Right lobe of liver (tissue), 6 donors: ENCODE measurements around the gene ARL6IP4. TPM values are rescaled to one million over a fixed set of nuclear protein-coding genes. Genes with fewer than 3 reads are reported as not detected.

Experiments used
- ATAC-seq, 4 donors: fragments of 200-7000 bp; cut with Tn5 transposase; one replicate each; pipeline ENCODE4 v1.9.1; 2020; ENCODE audit warnings: mild to moderate bottlenecking in 4 of 4, moderate library complexity in 4 of 4
- DNase-seq, 3 donors: peaks; one replicate each; pipeline ENCODE4 v3.0.0-alpha.2; 2020
- H3K27ac ChIP-seq, 3 donors: fragments of 200-600 bp; one replicate each; pipeline ENCODE4 v1.8.0; 2022
- H3K27me3 ChIP-seq, 2 donors: fragments of 200-600 bp; one replicate each; pipeline ENCODE4 v1.8.0; 2022
- H3K36me3 ChIP-seq, 4 donors: fragments of 200-600 bp; sonication (generic) in 1 of 4; one replicate each; pipeline versions ENCODE4 v1.5.1 to v1.8.0; 2017 to 2022; ENCODE audit warnings: control low read depth in 1 of 4
- H3K4me1 ChIP-seq, 4 donors: fragments of 200-600 bp; sonication (generic) in 1 of 4; one replicate each; pipeline versions ENCODE4 v1.5.1 to v1.8.0; 2017 to 2022; ENCODE audit warnings: control low read depth in 1 of 4
- H3K4me3 ChIP-seq, 3 donors: fragments of 200-600 bp; one replicate each; pipeline ENCODE4 v1.8.0; 2022
- H3K9me3 ChIP-seq, 4 donors: fragments of 200-600 bp; sonication (generic) in 1 of 4; one replicate each; pipeline versions ENCODE4 v1.5.1 to v1.8.0; 2017 to 2022; ENCODE audit warnings: control low read depth in 1 of 4
- POLR2A ChIP-seq: fragments of 450-650 bp; IDR thresholded peaks from one replicate; pipeline ENCODE4 v1.6.1; 2017; ENCODE audit warnings: antibody characterized with exemption, mild to moderate bottlenecking
- WGBS: methylation state at CpG from one replicate; pipeline ENCODE4 v1.1.6; 2018; ENCODE audit warnings: low coverage, low lambda C conversion rate; ENCODE audit not compliant: insufficient coverage; ENCODE audit errors: missing lambda C conversion rate; 5-methylcytosine and 5-hydroxymethylcytosine counted together
- intact Hi-C, 2 donors: fragments of 100-400 bp; cut with DNase I; formaldehyde crosslinking; loops; one replicate each; pipeline versions ENCODE4 v1.11.2 to v1.14.1; 2022
- total RNA-seq, 6 experiments: library from RNA; depleted of rRNA in 2 of 6; stranded (reverse); fragments of >200 nt in 2 of 6; fragmentation: NEBNext Ultra II Directional in 3 of 6; extraction: Animal tissue kit (Norgen Biotek cat#: 25700) in 3 of 6; gene quantifications; one replicate each; pipeline versions ENCODE4 v1.1.0 to v1.2.4, GENCODE V29; 2016 to 2023
- TF ChIP-seq, protein P1 (sequence below), 4 donors: fragments of 200-600 bp in 3 of 4; fragments of 450-650 bp in 1 of 4; IDR thresholded peaks; one replicate each; pipeline versions ENCODE4 v1.5.1 to v1.8.0; 2016 to 2022; ENCODE audit warnings: antibody characterized with exemption in 4 of 4, mild to moderate bottlenecking in 2 of 4
- donor health status: DM: no; HTN: yes; CAD: no.
- donor health status: DM: no; HTN: no; CAD: no.
- donor health status: DM: no; HTN: no; CAD: no.
- donor health status: DM: no; HTN: yes; CAD: no.
- donor health status: DM: no; HTN: yes; CAD: no.

ARL6IP4 gene
- total RNA-seq, 6 experiments from 2014 or later: 84.7 to 146 (median 110) TPM

DNA sequence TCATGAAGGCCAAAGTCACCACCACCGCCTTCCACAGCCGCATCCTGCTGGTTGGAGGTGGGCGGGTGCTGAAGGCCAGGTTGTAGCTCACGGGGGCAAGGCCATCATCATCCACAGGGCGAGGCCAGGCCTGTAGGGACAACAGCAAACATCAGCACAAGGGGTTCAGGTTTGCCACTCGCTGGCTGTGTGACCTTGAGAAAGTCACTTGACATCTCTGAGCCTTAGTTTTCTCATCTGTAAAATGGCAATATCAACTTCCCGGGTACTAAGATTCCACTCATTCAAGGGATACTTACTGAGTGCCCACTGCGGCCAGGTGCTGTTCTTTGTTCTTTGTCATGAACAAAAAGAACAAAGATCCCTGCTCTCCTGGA is 20.3 kb upstream of the ARL6IP4 start:
- ATAC-seq (no peak), DNase-seq (no peak)
- Histone ChIP-seq H3K27ac (no peak overlapping the region), H3K36me3 (no peaks in the 10 kb centered on the region), H3K4me3 (no peak overlapping the region), H3K27me3 (no peaks in the 10 kb centered on the region), H3K4me1 (no peaks in the 10 kb centered on the region), H3K9me3 (no peaks in the 10 kb centered on the region)
- intact Hi-C loops: no loop called here
- 94% methylated on average over 2 of the region's 8 CpGs for WGBS
- no peak for TF ChIP-seq POLR2A
- TF ChIP-seq, protein P1, sequence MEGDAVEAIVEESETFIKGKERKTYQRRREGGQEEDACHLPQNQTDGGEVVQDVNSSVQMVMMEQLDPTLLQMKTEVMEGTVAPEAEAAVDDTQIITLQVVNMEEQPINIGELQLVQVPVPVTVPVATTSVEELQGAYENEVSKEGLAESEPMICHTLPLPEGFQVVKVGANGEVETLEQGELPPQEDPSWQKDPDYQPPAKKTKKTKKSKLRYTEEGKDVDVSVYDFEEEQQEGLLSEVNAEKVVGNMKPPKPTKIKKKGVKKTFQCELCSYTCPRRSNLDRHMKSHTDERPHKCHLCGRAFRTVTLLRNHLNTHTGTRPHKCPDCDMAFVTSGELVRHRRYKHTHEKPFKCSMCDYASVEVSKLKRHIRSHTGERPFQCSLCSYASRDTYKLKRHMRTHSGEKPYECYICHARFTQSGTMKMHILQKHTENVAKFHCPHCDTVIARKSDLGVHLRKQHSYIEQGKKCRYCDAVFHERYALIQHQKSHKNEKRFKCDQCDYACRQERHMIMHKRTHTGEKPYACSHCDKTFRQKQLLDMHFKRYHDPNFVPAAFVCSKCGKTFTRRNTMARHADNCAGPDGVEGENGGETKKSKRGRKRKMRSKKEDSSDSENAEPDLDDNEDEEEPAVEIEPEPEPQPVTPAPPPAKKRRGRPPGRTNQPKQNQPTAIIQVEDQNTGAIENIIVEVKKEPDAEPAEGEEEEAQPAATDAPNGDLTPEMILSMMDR (IDR thresholded peaks at IDR 0.05): no peak

DNA sequence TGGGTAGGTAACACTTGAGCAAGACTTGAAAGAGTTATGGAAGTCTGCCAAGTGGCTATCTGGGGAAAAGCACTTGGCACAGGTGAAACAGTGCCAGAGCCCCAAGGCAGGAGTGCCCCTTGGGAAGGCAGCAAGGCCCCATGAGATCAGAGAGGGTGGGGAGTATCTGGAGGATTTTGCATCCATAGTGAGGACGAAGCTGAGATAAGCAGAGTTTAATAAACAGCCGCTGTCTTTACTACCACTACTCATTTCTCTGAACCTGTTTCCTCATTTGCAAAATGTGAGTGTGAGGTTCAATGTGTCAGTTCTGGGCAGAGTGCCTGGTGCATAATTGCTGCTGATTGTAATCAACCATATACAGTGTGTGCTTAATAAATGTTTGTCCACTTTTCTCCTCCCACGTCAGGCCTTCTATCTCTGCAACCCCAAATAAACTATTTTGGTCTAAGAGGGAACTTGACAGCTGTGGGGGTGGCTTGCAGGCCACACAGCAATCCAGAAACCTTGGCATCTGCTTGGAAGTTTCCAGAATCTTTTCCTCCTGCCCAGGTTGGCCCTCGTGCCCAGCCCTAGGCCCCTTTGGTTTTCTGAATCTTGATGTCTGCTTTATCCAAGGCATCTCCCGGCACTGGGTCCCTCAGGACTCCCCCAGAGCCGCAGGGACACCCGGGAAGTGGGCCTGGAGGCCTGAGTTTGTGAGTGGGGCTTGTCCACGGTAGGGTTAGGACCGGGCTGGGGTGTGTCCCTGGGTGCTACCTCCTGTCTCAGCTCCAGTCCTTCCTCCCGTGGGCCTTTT is 18.8 kb upstream of the ARL6IP4 start:
- Histone ChIP-seq H3K27me3 (no peaks in the 10 kb centered on the region), H3K27ac (no peak overlapping the region), H3K4me1 (peaks cover 0 to 7% (median 0%) of the 10 kb centered on the region in 4 donors), H3K36me3 (no peaks in the 10 kb centered on the region), H3K4me3 (no peak overlapping the region), H3K9me3 (no peaks in the 10 kb centered on the region)
- no peak for TF ChIP-seq POLR2A
- TF ChIP-seq, protein P1 (IDR thresholded peaks at IDR 0.05): no peak
- ATAC-seq (peak in 1 of 4 donors; percentile 16), DNase-seq (no peak)
- WGBS: 61% methylated on average over 8 of the region's 10 CpGs
- intact Hi-C loops: no loop called here

DNA sequence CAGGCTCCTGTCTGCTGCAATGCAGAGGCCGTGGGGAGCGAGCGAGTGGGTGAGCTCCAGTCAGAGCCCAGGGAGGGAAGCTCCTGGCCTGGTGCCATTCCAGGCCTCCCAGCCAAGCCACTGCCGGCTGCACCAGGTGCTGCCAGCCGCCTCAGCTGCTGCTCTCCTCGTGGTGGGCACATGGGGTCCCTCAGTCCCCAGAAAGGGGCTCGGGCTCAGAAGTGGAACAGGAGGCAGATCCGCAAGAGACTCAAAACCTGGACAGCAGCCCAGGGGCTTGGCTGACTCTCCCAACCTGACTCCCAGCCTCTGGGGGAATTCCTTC is 16.6 kb upstream of the ARL6IP4 start:
- Histone ChIP-seq H3K4me1 (peaks cover 0 to 7% (median 0%) of the 10 kb centered on the region in 4 donors), H3K9me3 (no peaks in the 10 kb centered on the region), H3K27ac (no peak overlapping the region), H3K27me3 (no peaks in the 10 kb centered on the region), H3K4me3 (no peak overlapping the region), H3K36me3 (no peaks in the 10 kb centered on the region)
- DNase-seq: peak in 1 of 3 donors; percentile 57
- intact Hi-C loops: no loop called here
- ATAC-seq: peak in 1 of 4 donors; percentile 5
- TF ChIP-seq, protein P1 (IDR thresholded peaks at IDR 0.05): no peak
- TF ChIP-seq POLR2A: no peak
- WGBS: no CpG with 5 or more reads among the region's 8 CpGs

DNA sequence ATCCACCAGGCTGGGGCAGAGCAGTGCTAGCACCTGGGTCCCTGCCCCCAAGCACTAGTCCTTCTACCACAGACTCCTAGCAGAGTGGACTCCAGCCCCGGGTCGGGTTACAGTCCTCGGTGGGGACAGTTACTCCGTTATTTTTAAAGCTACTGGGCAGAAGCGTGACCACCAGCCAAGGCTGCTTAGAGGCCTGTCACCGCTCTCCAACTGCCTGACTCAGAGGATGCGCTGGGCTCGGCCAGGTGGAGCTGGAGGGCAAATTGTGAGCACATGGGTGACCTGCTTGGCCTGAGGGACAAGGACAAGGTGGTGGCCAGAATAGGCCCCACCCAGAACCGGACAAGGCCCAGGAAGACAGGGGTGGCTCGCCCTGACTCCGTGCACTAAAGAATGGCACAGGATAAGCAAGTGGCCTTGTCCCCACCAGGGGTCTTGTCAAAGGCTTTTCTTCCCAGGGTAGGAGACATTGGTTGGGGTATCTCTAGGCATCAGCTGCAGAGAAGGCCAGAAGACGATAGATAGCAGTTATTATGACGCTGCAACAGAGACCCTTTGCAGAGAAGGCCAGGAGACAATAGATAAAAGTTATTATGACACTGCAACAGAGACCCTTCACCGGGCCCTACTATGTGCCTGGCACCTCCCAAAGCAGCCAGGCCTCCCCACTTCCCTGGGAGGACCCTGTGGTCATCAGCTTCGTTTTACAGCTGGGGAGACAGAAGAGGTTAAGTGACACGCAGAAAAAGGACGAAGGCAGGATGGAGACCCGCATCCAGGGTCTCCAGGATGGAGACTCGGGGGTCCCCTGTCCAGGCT is 15.8 kb upstream of the ARL6IP4 start:
- Histone ChIP-seq H3K27ac (no peak overlapping the region), H3K9me3 (no peaks in the 10 kb centered on the region), H3K4me1 (peaks cover 0 to 7% (median 0%) of the 10 kb centered on the region in 4 donors), H3K36me3 (no peaks in the 10 kb centered on the region), H3K4me3 (no peak overlapping the region), H3K27me3 (no peaks in the 10 kb centered on the region)
- WGBS: 83% methylated on average over 8 of the region's 19 CpGs
- DNase-seq (no peak), ATAC-seq (no peak)
- intact Hi-C loops: no loop called here
- TF ChIP-seq, protein P1 (IDR thresholded peaks at IDR 0.05): no peak
- TF ChIP-seq POLR2A: no peak
